K562 (cell line): ENCODE results near the gene LMNTD2. TPM values are rescaled to one million over a fixed set of nuclear protein-coding genes. Genes with fewer than 3 reads are reported as not detected.

ENCODE experiments used
- CREB1 ChIP-seq, 2 experiments: sonication (generic) in 1 of 2; formaldehyde crosslinking in 1 of 2; IDR thresholded peaks; 2 replicates each; pipeline versions ENCODE4 v1.6.1 to v1.8.0; 2012 to 2022; ENCODE audit warnings: inconsistent platforms in 1 of 2, mild to moderate bottlenecking in 1 of 2, missing genetic modification reagents in 1 of 2, moderate library complexity in 1 of 2
- ETV1 ChIP-seq: fragments of 450-650 bp; conservative IDR thresholded peaks from 2 replicates; pipeline ENCODE4 v1.6.1; 2016; ENCODE audit warnings: missing genetic modification characterization, control low read depth, low read depth, missing compliant biosample characterization
- KLF13 ChIP-seq: fragments of 450-650 bp; IDR thresholded peaks from 2 replicates; pipeline ENCODE4 v1.6.1; 2016; ENCODE audit warnings: missing genetic modification characterization, low read depth, mild to moderate bottlenecking, missing compliant biosample characterization, moderate library complexity, borderline replicate concordance
- L3MBTL2 ChIP-seq: fragments of 450-650 bp; IDR thresholded peaks from 2 replicates; pipeline ENCODE4 v1.6.1; 2016; ENCODE audit warnings: mild to moderate bottlenecking, moderate library complexity
- NR2C2 ChIP-seq, 2 experiments: fragments of 200-800 bp in 1 of 2; sonication (Bioruptor generic) in 1 of 2; sonication (generic) in 1 of 2; formaldehyde crosslinking in 1 of 2; IDR thresholded peaks; 2 replicates each; pipeline versions ENCODE4 v1.6.1 to v1.8.0; 2016 to 2022; ENCODE audit warnings: mild to moderate bottlenecking in 1 of 2, missing compliant biosample characterization in 1 of 2, missing genetic modification characterization in 1 of 2, missing genetic modification reagents in 1 of 2
- POLR2A ChIP-seq: fragments of 450-650 bp; conservative IDR thresholded peaks from 2 replicates; pipeline ENCODE4 v1.6.1; 2016
- SMARCE1 ChIP-seq: fragments of 450-650 bp; IDR thresholded peaks from 2 replicates; pipeline ENCODE4 v1.7.1; 2016; ENCODE audit warnings: mild to moderate bottlenecking
- TAF7 ChIP-seq: fragments of 450-650 bp; IDR thresholded peaks from 2 replicates; pipeline ENCODE4 v1.6.1; 2016; ENCODE audit warnings: missing genetic modification characterization, missing compliant biosample characterization
- TOE1 ChIP-seq, 2 experiments: fragments of 450-650 bp in 1 of 2; sonication (generic) in 1 of 2; formaldehyde crosslinking in 1 of 2; IDR thresholded peaks; 2 replicates each; pipeline versions ENCODE4 v1.7.1 to v1.8.0; 2016 to 2022; ENCODE audit warnings: borderline replicate concordance in 2 of 2, mild to moderate bottlenecking in 2 of 2, antibody characterized with exemption in 1 of 2, inconsistent platforms in 1 of 2, low read depth in 1 of 2, missing genetic modification reagents in 1 of 2, moderate library complexity in 1 of 2
- ZNF175 ChIP-seq: fragments of 200-800 bp; sonication (Bioruptor generic); IDR thresholded peaks from 2 replicates; pipeline ENCODE4 v1.6.1; 2016; ENCODE audit warnings: low read depth, mild to moderate bottlenecking, missing genetic modification characterization, missing compliant biosample characterization
- polyA plus RNA-seq, 8 experiments: library from polyadenylated mRNA; depleted of rRNA in 4 of 8; stranded (reverse) in 5 of 8; unstranded in 3 of 8; fragments of >200 nt; fragmentation: Nextera tagmentation in 2 of 8; fragmentation: Illumina TruSeq in 1 of 8; extraction: Ambion mirVana in 2 of 8; extraction: Trizol in 1 of 8; gene quantifications; 2 replicates each; pipeline versions ENCODE4 v1.2.1 to v1.2.3, GENCODE V29; 2011 to 2014; ENCODE audit warnings: inconsistent platforms in 1 of 8, missing spikeins in 1 of 8
- total RNA-seq, 7 experiments: library from RNA; depleted of rRNA in 6 of 7; stranded (reverse); fragments of >200 nt in 6 of 7; fragmentation: Illumina TruSeq in 2 of 7; extraction: Trizol in 2 of 7; gene quantifications; 2 replicates each; pipeline versions ENCODE4 v1.2.1 to v1.2.3, GENCODE V29; 2011 to 2021; ENCODE audit warnings: low replicate concordance in 1 of 7
- TF ChIP-seq, protein P1 (sequence below): fragments of 450-650 bp; IDR thresholded peaks from 2 replicates; pipeline ENCODE4 v1.6.1; 2016
- TF ChIP-seq, protein P2 (sequence below): fragments of 250-450 bp; sonication (Bioruptor Pico); IDR thresholded peaks from 2 replicates; pipeline ENCODE4 v1.4.0; 2020; ENCODE audit warnings: mild to moderate bottlenecking
- TF ChIP-seq, protein P3 (sequence below): sonication (generic); formaldehyde crosslinking; IDR thresholded peaks from 2 replicates; pipeline ENCODE4 v1.8.0; 2022; ENCODE audit warnings: mild to moderate bottlenecking, missing genetic modification reagents
- TF ChIP-seq, protein P4 (sequence below): fragments of 200-800 bp; sonication (Bioruptor generic); IDR thresholded peaks from 2 replicates; pipeline ENCODE4 v1.6.1; 2017; ENCODE audit warnings: missing genetic modification characterization, missing compliant biosample characterization
- TF ChIP-seq, protein P5 (sequence below): fragments of 450-650 bp; formaldehyde crosslinking; IDR thresholded peaks from 2 replicates; pipeline ENCODE4 v1.4.0; 2022; ENCODE audit warnings: mild to moderate bottlenecking, moderate library complexity
- TF ChIP-seq, protein P6 (sequence below): fragments of 450-650 bp; IDR thresholded peaks from 2 replicates; pipeline ENCODE4 v1.6.1; 2016; ENCODE audit warnings: low read depth, mild to moderate bottlenecking, moderate library complexity
- TF ChIP-seq, protein P7 (sequence below): fragments of 250-450 bp; sonication (Bioruptor Pico); IDR thresholded peaks from 2 replicates; pipeline ENCODE4 v1.8.0; 2022; ENCODE audit warnings: moderate library complexity, mild to moderate bottlenecking, inconsistent platforms

LMNTD2 gene
- total and polyA plus RNA-seq, 9 of the 15 experiments (the other 6 are each of a cell fraction or from before 2014, with no cell fraction given) = 0.48 to 4.2 (median 1.5) TPM; not detected in 3

DNA sequence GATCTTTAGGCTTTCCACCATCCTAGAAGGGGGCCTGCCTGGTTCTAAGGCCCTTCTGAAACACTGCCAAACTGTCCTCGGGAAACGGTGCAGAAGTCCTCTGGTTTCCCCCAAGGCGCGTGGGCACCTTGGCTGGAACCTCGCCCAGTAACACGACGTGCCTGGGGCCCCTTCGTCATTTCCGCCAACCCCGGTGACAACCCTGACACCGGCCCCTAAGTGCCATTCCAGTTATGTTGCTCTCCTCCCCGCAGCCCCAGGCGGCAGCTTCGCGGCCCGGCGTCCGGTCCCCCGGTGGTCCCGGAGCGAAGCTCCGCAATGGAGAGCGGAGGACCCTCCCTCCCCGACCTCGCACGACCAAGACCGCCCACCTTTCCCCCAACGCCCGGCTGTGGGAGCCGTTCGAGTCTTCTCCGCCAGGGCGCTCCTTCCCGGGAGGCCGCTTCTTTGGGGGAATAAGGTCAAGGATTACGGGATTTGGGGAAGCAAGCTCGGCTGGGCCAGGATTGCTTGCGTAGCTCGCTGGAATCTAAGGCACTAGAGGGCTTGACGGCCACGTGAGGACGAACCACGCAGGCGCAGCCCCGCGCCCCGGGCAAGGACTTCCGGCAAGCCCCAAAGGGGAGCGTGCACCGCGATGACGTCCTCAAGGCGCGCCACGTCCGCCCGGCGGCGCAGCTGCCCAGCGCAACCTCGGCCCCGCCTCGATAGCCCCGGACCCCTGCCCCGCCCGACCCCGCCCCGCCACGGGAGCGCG lies 54.1 kb downstream of the LMNTD2 start (continued):
- TF ChIP-seq TAF7 (peak; percentile 56), SMARCE1 (peak; percentile 20; the same call in 1 of the 2 replicates), ZNF175 (0 out of 2 replicates have a peak, but pooled peaks have one; percentile 31), POLR2A (peak; percentile 95), KLF13 (no peak; the same call in 1 of the 2 replicates), TOE1 (IDR thresholded peaks at IDR 0.05; ENCODE audit: borderline replicate concordance) (0 out of 2 replicates have a peak, but pooled peaks have one; percentile 15), TOE1 (CRISPR knock-in tag; IDR thresholded peaks at IDR 0.05; ENCODE audit: borderline replicate concordance, low read depth) (peak; percentile 19; the same call in 1 of the 2 replicates), ETV1 (tag) (0 out of 2 replicates have a peak, but pooled peaks have one; percentile 26), L3MBTL2 (peak; percentile 86), NR2C2 (CRISPR knock-in tag; IDR thresholded peaks at IDR 0.05) (peak; percentile 68; the same call in 1 of the 2 replicates), NR2C2 (tag; IDR thresholded peaks at IDR 0.05) (peak; percentile 89), CREB1 (IDR thresholded peaks at IDR 0.05) (peak; percentile 98), CREB1 (CRISPR knock-in tag; IDR thresholded peaks at IDR 0.05) (peak; percentile 97)
- TF ChIP-seq, protein P1, sequence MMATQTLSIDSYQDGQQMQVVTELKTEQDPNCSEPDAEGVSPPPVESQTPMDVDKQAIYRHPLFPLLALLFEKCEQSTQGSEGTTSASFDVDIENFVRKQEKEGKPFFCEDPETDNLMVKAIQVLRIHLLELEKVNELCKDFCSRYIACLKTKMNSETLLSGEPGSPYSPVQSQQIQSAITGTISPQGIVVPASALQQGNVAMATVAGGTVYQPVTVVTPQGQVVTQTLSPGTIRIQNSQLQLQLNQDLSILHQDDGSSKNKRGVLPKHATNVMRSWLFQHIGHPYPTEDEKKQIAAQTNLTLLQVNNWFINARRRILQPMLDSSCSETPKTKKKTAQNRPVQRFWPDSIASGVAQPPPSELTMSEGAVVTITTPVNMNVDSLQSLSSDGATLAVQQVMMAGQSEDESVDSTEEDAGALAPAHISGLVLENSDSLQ = peak; percentile 49; the same call in 1 of the 2 replicates
- TF ChIP-seq, protein P2, sequence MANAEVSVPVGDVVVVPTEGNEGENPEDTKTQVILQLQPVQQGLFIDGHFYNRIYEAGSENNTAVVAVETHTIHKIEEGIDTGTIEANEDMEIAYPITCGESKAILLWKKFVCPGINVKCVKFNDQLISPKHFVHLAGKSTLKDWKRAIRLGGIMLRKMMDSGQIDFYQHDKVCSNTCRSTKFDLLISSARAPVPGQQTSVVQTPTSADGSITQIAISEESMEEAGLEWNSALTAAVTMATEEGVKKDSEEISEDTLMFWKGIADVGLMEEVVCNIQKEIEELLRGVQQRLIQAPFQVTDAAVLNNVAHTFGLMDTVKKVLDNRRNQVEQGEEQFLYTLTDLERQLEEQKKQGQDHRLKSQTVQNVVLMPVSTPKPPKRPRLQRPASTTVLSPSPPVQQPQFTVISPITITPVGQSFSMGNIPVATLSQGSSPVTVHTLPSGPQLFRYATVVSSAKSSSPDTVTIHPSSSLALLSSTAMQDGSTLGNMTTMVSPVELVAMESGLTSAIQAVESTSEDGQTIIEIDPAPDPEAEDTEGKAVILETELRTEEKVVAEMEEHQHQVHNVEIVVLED (CRISPR knock-in tag) = peak; percentile 94
- TF ChIP-seq, protein P3, sequence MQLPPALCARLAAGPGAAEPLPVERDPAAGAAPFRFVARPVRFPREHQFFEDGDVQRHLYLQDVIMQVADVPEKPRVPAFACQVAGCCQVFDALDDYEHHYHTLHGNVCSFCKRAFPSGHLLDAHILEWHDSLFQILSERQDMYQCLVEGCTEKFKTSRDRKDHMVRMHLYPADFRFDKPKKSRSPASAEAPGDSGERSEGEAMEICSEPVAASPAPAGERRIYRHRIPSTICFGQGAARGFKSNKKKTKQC = no peak
- TF ChIP-seq, protein P4, sequence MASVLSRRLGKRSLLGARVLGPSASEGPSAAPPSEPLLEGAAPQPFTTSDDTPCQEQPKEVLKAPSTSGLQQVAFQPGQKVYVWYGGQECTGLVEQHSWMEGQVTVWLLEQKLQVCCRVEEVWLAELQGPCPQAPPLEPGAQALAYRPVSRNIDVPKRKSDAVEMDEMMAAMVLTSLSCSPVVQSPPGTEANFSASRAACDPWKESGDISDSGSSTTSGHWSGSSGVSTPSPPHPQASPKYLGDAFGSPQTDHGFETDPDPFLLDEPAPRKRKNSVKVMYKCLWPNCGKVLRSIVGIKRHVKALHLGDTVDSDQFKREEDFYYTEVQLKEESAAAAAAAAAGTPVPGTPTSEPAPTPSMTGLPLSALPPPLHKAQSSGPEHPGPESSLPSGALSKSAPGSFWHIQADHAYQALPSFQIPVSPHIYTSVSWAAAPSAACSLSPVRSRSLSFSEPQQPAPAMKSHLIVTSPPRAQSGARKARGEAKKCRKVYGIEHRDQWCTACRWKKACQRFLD (CRISPR knock-in tag) = peak; percentile 31; the same call in 1 of the 2 replicates
- TF ChIP-seq, protein P5, sequence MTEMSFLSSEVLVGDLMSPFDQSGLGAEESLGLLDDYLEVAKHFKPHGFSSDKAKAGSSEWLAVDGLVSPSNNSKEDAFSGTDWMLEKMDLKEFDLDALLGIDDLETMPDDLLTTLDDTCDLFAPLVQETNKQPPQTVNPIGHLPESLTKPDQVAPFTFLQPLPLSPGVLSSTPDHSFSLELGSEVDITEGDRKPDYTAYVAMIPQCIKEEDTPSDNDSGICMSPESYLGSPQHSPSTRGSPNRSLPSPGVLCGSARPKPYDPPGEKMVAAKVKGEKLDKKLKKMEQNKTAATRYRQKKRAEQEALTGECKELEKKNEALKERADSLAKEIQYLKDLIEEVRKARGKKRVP = peak; percentile 45
- TF ChIP-seq, protein P6, sequence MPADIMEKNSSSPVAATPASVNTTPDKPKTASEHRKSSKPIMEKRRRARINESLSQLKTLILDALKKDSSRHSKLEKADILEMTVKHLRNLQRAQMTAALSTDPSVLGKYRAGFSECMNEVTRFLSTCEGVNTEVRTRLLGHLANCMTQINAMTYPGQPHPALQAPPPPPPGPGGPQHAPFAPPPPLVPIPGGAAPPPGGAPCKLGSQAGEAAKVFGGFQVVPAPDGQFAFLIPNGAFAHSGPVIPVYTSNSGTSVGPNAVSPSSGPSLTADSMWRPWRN = 0 out of 2 replicates have a peak, but pooled peaks have one; percentile 34
- TF ChIP-seq, protein P7, sequence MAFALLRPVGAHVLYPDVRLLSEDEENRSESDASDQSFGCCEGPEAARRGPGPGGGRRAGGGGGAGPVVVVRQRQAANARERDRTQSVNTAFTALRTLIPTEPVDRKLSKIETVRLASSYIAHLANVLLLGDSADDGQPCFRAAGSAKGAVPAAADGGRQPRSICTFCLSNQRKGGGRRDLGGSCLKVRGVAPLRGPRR (CRISPR knock-in tag) = 0 out of 2 replicates have a peak, but pooled peaks have one; percentile 53
